IMR-90 (cell line): ENCODE measurements around the gene C1orf105. TPM values are rescaled to one million over a fixed set of nuclear protein-coding genes. Genes with fewer than 3 reads are reported as not detected.

Experiments
- ATAC-seq: fragments of 200-7000 bp; cut with Tn5 transposase; 2 replicates; pipeline ENCODE4 v1.9.1; 2020; ENCODE audit warnings: low read depth, mild to moderate bottlenecking, moderate library complexity
- BruUV-seq: library from RNA; stranded (reverse); fragments of 400-500 nt; replicated peaks from 2 replicates; lab custom pipeline; 2021; lab: Mats Ljungman, UMichigan
- CTCF ChIA-PET: fragments of 300-600 bp; formaldehyde crosslinking; extraction: SDS; loops from one replicate; lab custom pipeline; 2021; ENCODE audit warnings: antibody characterized with exemption; lab: Yijun Ruan, JAX
- POLR2A ChIA-PET: fragments of 300-600 bp; sonication (Branson Sonifier 250); formaldehyde crosslinking; loops from one replicate; lab custom pipeline; 2022; ENCODE audit warnings: antibody characterized with exemption; ENCODE audit not compliant: unreplicated experiment; lab: Charles Lee
- DNase-seq: peaks from one replicate; pipeline ENCODE4 v3.0.0; 2013
- H2AFZ ChIP-seq: replicated peaks from 2 replicates; pipeline ENCODE3; 2013; ENCODE audit warnings: low read length, mild to moderate bottlenecking; ENCODE audit not compliant: poor library complexity
- H2AK5ac ChIP-seq: 2 replicates; pipeline ENCODE4 v1.6.1; 2013; ENCODE audit warnings: low read depth, low read length, inconsistent platforms
- H2AK9ac ChIP-seq: replicated peaks from 2 replicates; pipeline ENCODE3; 2013; ENCODE audit warnings: mild to moderate bottlenecking, low read depth, low read length, moderate library complexity; ENCODE audit not compliant: poor library complexity
- H2BK120ac ChIP-seq: 2 replicates; pipeline ENCODE4 v1.6.1; 2013; ENCODE audit warnings: low read depth, low read length, inconsistent platforms
- H2BK15ac ChIP-seq: 3 replicates; pipeline ENCODE4 v1.6.1; 2013; ENCODE audit warnings: low read depth, low read length, inconsistent platforms
- H2BK20ac ChIP-seq: 2 replicates; pipeline ENCODE4 v1.6.1; 2013; ENCODE audit warnings: low read depth, mild to moderate bottlenecking, inconsistent platforms, low read length, moderate library complexity
- H2BK5ac ChIP-seq: 2 replicates; pipeline ENCODE4 v1.6.1; 2013; ENCODE audit warnings: mild to moderate bottlenecking, low read depth, low read length, inconsistent platforms; ENCODE audit not compliant: poor library complexity, severe bottlenecking
- H3K14ac ChIP-seq: replicated peaks from 2 replicates; pipeline ENCODE4 v1.6.1; 2013; ENCODE audit warnings: low read depth, low read length, inconsistent platforms
- H3K18ac ChIP-seq: 2 replicates; pipeline ENCODE4 v1.6.1; 2013; ENCODE audit warnings: low read depth, low read length, control low read depth
- H3K23ac ChIP-seq: 2 replicates; pipeline ENCODE4 v1.6.1; 2013; ENCODE audit warnings: low read depth, low read length, inconsistent platforms
- H3K27ac ChIP-seq: 2 replicates; pipeline ENCODE4 v1.5.1; 2013; ENCODE audit warnings: mild to moderate bottlenecking, control low read depth, low read length; ENCODE audit not compliant: insufficient read depth
- H3K27me3 ChIP-seq: 2 replicates; pipeline ENCODE4 v1.6.1; 2013; ENCODE audit warnings: low read length; ENCODE audit not compliant: control insufficient read depth, insufficient read depth
- H3K36me3 ChIP-seq: 2 replicates; pipeline ENCODE4 v1.6.1; 2013; ENCODE audit warnings: low read length, mixed read lengths; ENCODE audit not compliant: control insufficient read depth, insufficient read depth
- H3K4ac ChIP-seq: 2 replicates; pipeline ENCODE4 v1.6.1; 2013; ENCODE audit warnings: low read depth, low read length, inconsistent platforms
- H3K4me1 ChIP-seq: 2 replicates; pipeline ENCODE4 v1.6.1; 2013; ENCODE audit warnings: low read length, mixed read lengths; ENCODE audit not compliant: control insufficient read depth, insufficient read depth
- H3K4me2 ChIP-seq: 2 replicates; pipeline ENCODE4 v1.6.1; 2013; ENCODE audit warnings: low read depth, mild to moderate bottlenecking, control low read depth, low read length, moderate library complexity
- H3K4me3 ChIP-seq: 2 replicates; pipeline ENCODE4 v1.5.1; 2013; ENCODE audit warnings: low read depth, mild to moderate bottlenecking, control low read depth, low read length, moderate library complexity; ENCODE audit not compliant: insufficient read depth
- H3K56ac ChIP-seq: 2 replicates; pipeline ENCODE4 v1.6.1; 2013; ENCODE audit warnings: low read length, inconsistent platforms; ENCODE audit not compliant: insufficient read depth; ENCODE audit errors: extremely low read depth
- H3K79me1 ChIP-seq, 2 experiments: 2 replicates each; pipeline ENCODE4 v1.6.1; 2013; ENCODE audit warnings: low read length in 2 of 2, inconsistent platforms in 1 of 2, low read depth in 1 of 2
- H3K9ac ChIP-seq: 2 replicates; pipeline ENCODE4 v1.6.1; 2013; ENCODE audit warnings: low read depth, low read length, control low read depth
- H3K9me1 ChIP-seq: 2 replicates; pipeline ENCODE4 v1.6.1; 2013; ENCODE audit warnings: low read length, inconsistent platforms; ENCODE audit not compliant: insufficient read depth
- H3K9me3 ChIP-seq: 2 replicates; pipeline ENCODE4 v1.6.1; 2013; ENCODE audit warnings: low read length; ENCODE audit not compliant: control insufficient read depth, insufficient read depth
- H4K20me1 ChIP-seq: 2 replicates; pipeline ENCODE4 v1.6.1; 2013; ENCODE audit warnings: low read length, inconsistent platforms; ENCODE audit not compliant: insufficient read depth
- H4K5ac ChIP-seq: 2 replicates; pipeline ENCODE4 v1.6.1; 2013; ENCODE audit warnings: mild to moderate bottlenecking, low read depth, low read length, control low read depth
- H4K8ac ChIP-seq, 2 experiments: 2 replicates each; pipeline ENCODE4 v1.6.1; 2013; ENCODE audit warnings: low read depth in 2 of 2, low read length in 2 of 2, control low read depth in 1 of 2, inconsistent platforms in 1 of 2
- H4K91ac ChIP-seq: 2 replicates; pipeline ENCODE4 v1.6.1; 2013; ENCODE audit warnings: low read depth, low read length, inconsistent platforms; ENCODE audit not compliant: insufficient read depth
- CHD1 ChIP-seq: IDR thresholded peaks from 2 replicates; pipeline ENCODE4 v1.6.1; 2012; ENCODE audit warnings: low read depth, low read length, improper control_type of control experiment
- ELK1 ChIP-seq: fragments of 150-350 bp; IDR thresholded peaks from 2 replicates; pipeline ENCODE4 v1.6.1; 2016; ENCODE audit warnings: low read depth, mild to moderate bottlenecking, low read length, moderate library complexity, borderline replicate concordance
- FOS ChIP-seq: fragments of 150-350 bp; IDR thresholded peaks from 2 replicates; pipeline ENCODE4 v1.6.1; 2016; ENCODE audit warnings: low read depth, low read length
- NFE2L2 ChIP-seq: fragments of 150-350 bp; IDR thresholded peaks from 2 replicates; pipeline ENCODE4 v1.6.1; 2016; ENCODE audit warnings: low read depth, mild to moderate bottlenecking, low read length
- RAD21 ChIP-seq: IDR thresholded peaks from 2 replicates; pipeline ENCODE4 v1.6.1; 2012; ENCODE audit warnings: low read length, improper control_type of control experiment
- WGBS, 2 experiments: methylation state at CpG; one replicate each; pipeline versions ENCODE4 v1.1.5 to v1.1.7; 2013; ENCODE audit warnings: missing lambda C conversion rate in 2 of 2; ENCODE audit not compliant: insufficient read length in 1 of 2; ENCODE audit errors: extremely low coverage in 2 of 2; 5-methylcytosine and 5-hydroxymethylcytosine counted together
- dilution Hi-C: fragments of 300-500 bp; cut with HindIII; formaldehyde crosslinking; loops from one replicate; pipeline ENCODE4 v1.14.3; 2018; ENCODE audit warnings: low sequenced_read_pairs; ENCODE audit not compliant: unreplicated experiment
- in situ Hi-C: fragments of 300-500 bp; cut with MboI; formaldehyde crosslinking; loops from 3 replicates; pipeline ENCODE4 v1.14.3; 2019; ENCODE audit warnings: low sequenced_read_pairs, inconsistent platforms, mixed read lengths
- intact Hi-C: fragments of 100-400 bp; cut with micrococcal nuclease; formaldehyde crosslinking; loops from 2 replicates; pipeline ENCODE4 v1.10.0; 2022
- polyA plus RNA-seq, 3 experiments: library from polyadenylated mRNA; depleted of rRNA; stranded (reverse); fragments of >200 nt; gene quantifications; 2 replicates each; pipeline ENCODE4 v1.2.3, GENCODE V29; 2012; ENCODE audit warnings: low replicate concordance in 1 of 3
- total RNA-seq: library from RNA; depleted of rRNA; stranded (reverse); fragments of >200 nt; gene quantifications from 2 replicates; pipeline ENCODE4 v1.2.3, GENCODE V29; 2012

The C1orf105 gene
- total and polyA plus RNA-seq, 2 of the 4 experiments (the other 2 are of a cell fraction), result not detected

DNA sequence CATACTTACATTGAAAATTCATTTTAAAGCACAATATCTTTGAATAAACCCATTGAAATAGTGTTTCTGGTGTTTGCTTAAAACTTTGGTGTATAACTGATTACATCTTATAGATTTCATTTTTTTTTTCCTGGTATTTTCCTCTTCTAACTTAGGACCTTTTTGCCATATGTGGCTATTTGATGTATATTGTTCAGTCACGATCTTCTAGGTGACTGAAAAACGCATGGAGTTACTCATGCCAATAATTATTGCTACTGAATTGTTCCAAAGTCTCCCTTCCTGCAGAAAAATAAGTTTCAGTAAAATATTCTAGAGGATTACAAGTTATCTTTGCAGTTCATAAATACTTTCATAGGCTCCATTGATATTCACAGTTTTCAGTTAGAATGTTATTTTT, 22.9 kb upstream of the C1orf105 start:
- POLR2A ChIA-PET, result no interaction called here
- intact Hi-C loops, result loop anchor here (2.0 to 5.0 kb wide), 4 partner anchors 75 to 140 kb away; no protein-coding TSS in a partner anchor

More for the DNA sequence above, 22.9 kb upstream of the C1orf105 start:
- Histone ChIP-seq H2BK15ac (no peak overlapping the region), H3K4me3 (no peak overlapping the region), H3K14ac (no peak overlapping the region), H2BK5ac (no peak overlapping the region), H3K56ac (no peak overlapping the region), H2BK20ac (no peak overlapping the region), H3K23ac (no peak overlapping the region), H2AK5ac (no peak overlapping the region), H3K4ac (no peak overlapping the region), H3K9me1 (no peaks in the 10 kb centered on the region), H3K27ac (no peak overlapping the region), H3K36me3 (no peaks in the 10 kb centered on the region), H4K8ac (no peak overlapping the region), H2AK9ac (no peak overlapping the region), H3K27me3 (no peaks in the 10 kb centered on the region), H3K18ac (no peak overlapping the region), H3K4me2 (no peak overlapping the region), H3K4me1 (peaks cover 4% of the 10 kb centered on the region), H4K20me1 (no peaks in the 10 kb centered on the region), H4K91ac (no peak overlapping the region), H3K9me3 (no peaks in the 10 kb centered on the region), H3K9ac (no peak overlapping the region), H4K5ac (no peak overlapping the region), H2BK120ac (no peak overlapping the region), H3K79me1 (no peaks in the 10 kb centered on the region), H2AFZ (no peak overlapping the region)
- CTCF ChIA-PET, result interaction anchor here (1.6 kb wide), 1 partner anchor 395 kb away, joined by 4 read pairs; no protein-coding TSS in a partner anchor
- no TSS peak for BruUV-seq
- WGBS, 2 experiments, result no CpG with 5 or more reads among the region's 2 CpGs
- in situ Hi-C loops, result loop anchor here (10.0 kb wide), 1 partner anchor 253 kb away; no protein-coding TSS in a partner anchor
- dilution Hi-C loops, result no loop called here
- TF ChIP-seq RAD21 (no peak), FOS (no peak), ELK1 (no peak), CHD1 (no peak), NFE2L2 (no peak)
- no peak for ATAC-seq
- DNase-seq, result no peak
